KOPT-K1 (cell line): ENCODE measurements around the gene CHCHD6.

Experiments used
- H3K27ac ChIP-seq: fragments of 200-600 bp; sonication (generic); 2 replicates; pipeline ENCODE4 v1.5.1; 2016; ENCODE audit warnings: antibody characterized with exemption, mild to moderate bottlenecking, low read depth, low read length; ENCODE audit not compliant: poor library complexity, severe bottlenecking
- H3K36me3 ChIP-seq: fragments of 200-600 bp; sonication (generic); 2 replicates; pipeline ENCODE4 v1.5.1; 2017; ENCODE audit warnings: antibody characterized with exemption, mild to moderate bottlenecking, low read length, moderate library complexity; ENCODE audit not compliant: insufficient read depth
- H3K9me3 ChIP-seq: fragments of 200-600 bp; sonication (generic); 2 replicates; pipeline ENCODE4 v1.5.1; 2017; ENCODE audit warnings: antibody characterized with exemption, low read length, mild to moderate bottlenecking; ENCODE audit not compliant: insufficient read depth, poor library complexity, severe bottlenecking

Gene CHCHD6

DNA sequence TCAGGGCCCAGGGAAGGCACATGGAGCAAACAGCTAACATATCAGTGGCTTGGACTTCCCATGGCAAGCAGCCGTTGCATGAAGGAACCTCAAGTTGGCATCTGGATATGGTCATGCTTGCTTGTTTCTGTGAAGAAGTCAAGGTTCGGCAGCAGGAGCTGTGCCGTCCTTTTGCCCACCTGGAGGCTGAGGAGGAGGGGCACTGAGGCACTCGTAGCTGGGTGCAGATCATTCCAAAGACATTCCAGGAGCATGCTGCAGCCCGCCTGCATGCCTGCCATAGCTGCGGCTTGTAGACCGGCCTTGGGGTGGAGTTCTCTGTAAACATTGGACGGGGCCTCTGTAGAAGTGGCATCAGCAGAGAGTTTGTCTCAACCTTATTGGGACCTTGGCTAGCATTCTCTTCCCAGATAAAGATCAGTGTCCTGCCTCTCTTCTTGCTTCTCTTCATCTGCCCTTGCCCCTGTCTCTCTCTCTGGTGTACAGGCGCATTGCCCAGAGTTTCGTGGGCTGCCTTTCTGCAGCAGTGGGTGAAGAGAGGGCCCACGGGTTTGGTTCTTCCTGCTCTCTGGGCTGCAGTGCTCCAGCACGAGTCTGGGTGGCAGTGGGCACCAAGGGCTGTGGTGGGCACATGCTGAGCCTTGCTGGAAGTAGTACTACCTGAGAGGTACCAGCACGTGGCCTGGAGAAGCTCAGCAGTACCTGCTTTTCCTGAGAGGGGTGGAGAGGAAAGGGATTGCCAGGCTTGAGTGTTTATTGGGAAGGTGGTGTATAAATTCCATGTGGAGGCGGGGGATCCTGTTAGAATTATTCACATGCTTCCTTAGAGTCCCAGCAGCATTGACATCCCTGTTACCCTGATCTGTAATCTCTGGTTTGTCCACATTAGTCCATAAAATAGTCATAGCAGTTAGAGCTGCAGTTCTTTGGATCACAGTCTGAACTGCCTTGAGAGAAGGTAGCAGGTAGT, 49.4 kb downstream of the CHCHD6 start:
- Histone ChIP-seq H3K36me3 (no peaks in the 10 kb centered on the region), H3K27ac (no peak overlapping the region), H3K9me3 (no peaks in the 10 kb centered on the region)

DNA sequence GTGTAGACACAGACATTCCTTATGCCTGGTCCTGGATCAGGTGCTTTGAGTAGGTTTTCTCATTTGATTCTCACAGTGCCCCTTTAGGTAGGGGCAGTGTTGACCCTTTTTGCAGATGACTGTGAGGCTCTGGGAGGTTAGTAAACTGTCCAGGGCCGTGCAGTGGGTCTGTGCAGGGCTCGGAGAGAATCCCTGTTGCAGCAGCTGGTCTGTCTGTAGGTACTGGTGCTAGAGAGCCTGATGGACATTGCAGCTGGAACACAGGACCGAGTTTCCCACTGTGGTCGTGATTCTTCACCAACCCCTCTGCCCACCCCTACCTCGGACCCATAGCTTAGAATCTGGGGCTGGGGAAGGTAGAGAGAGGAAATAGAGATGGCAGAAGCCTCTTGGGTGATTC, 51.8 kb downstream of the CHCHD6 start:
- Histone ChIP-seq H3K27ac (no peak overlapping the region), H3K36me3 (no peaks in the 10 kb centered on the region), H3K9me3 (no peaks in the 10 kb centered on the region)

DNA sequence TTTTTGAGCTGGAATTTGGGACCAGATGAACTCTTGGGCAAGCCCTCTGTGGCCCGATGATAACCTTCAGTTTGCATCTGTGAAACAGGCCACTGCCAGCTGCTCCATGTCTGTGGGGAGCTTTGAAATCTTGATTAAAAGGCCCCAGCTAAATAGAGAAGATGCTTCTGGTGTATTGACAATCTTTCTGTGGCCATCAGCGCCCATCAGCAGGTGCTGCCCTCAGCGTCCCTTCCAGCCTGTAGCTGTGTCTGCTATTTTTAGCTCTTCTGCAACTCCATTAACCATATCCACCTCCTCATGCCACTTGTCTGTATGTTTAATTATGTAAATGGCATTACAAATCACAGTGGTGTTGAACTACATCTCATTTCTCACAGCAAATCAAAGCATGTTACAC, 54.0 kb downstream of the CHCHD6 start:
- no peaks in the 10 kb centered on the region for H3K9me3 ChIP-seq
- no peak overlapping the region for H3K27ac ChIP-seq
- no peaks in the 10 kb centered on the region for H3K36me3 ChIP-seq

DNA sequence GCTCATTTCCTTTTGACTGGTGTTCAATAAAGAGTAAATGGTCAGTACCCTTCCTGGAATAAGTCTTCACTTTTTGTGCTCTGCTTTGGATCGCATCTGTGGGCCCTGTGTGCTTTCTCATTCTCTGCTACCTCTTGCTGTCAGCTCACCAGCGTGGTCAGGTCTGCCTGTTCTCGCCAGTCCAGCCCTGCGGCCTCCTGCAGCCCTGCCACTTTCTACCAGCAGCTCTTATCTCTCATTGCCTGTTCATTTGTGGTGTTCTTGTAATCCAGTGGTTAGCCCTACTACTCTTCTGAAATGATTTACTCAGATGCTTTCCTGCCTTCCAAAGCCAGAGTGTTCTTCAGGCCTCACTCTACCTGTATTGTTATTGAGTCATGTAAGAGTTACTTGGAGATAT, 54.8 kb downstream of the CHCHD6 start:
- H3K27ac ChIP-seq, result no peak overlapping the region

DNA sequence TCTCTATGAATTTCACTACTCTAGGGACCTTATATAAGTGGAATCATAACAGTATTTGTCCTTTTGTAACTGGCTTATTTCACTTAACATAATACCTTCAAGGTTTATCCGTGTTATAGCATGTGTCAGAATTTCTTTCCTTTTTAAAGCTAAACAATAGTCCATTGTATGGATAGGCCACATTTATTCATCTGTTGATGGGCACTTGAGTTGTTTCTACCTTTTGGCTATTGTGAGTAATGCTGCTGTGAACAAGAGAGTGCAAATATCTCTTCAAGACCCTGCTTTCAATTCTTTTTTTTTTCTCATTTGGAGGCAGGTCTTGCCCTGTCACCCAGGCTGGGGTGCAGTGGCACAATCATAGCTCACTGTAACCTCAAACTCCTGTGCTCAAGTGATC, 56.5 kb downstream of the CHCHD6 start:
- Histone ChIP-seq H3K9me3 (no peaks in the 10 kb centered on the region), H3K36me3 (peaks cover 5% of the 10 kb centered on the region; the same call in 1 of the 2 replicates)

More for the DNA sequence above, 54.8 kb downstream of the CHCHD6 start:
- no peaks in the 10 kb centered on the region for H3K36me3 ChIP-seq
- H3K9me3 ChIP-seq, result no peaks in the 10 kb centered on the region

DNA sequence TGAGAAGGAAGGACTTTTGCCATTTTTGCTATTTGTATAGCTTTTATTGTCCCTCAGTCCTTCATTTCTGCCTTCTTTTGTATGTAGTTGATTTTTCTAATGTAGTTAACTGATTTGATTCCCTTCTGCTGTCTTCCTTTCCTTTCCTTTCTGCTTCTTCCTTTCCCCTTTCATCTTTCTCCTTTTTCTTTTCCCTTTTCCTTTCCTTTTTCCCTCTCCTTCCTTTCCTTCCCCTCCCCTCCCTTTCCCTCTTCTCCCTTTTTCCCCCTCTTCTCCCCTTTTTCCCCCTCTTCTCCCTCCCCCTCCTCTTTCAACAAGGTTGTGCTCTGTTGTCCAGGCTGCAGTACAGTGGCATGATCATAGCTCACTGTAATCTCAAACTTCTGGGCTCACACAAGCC, 59.0 kb downstream of the CHCHD6 start:
- no peak overlapping the region for H3K27ac ChIP-seq
- H3K9me3 ChIP-seq, result peaks cover 10% of the 10 kb centered on the region
- H3K36me3 ChIP-seq, result peaks cover 5% of the 10 kb centered on the region; the same call in 1 of the 2 replicates

More for the DNA sequence above, 56.5 kb downstream of the CHCHD6 start:
- no peak overlapping the region for H3K27ac ChIP-seq

DNA sequence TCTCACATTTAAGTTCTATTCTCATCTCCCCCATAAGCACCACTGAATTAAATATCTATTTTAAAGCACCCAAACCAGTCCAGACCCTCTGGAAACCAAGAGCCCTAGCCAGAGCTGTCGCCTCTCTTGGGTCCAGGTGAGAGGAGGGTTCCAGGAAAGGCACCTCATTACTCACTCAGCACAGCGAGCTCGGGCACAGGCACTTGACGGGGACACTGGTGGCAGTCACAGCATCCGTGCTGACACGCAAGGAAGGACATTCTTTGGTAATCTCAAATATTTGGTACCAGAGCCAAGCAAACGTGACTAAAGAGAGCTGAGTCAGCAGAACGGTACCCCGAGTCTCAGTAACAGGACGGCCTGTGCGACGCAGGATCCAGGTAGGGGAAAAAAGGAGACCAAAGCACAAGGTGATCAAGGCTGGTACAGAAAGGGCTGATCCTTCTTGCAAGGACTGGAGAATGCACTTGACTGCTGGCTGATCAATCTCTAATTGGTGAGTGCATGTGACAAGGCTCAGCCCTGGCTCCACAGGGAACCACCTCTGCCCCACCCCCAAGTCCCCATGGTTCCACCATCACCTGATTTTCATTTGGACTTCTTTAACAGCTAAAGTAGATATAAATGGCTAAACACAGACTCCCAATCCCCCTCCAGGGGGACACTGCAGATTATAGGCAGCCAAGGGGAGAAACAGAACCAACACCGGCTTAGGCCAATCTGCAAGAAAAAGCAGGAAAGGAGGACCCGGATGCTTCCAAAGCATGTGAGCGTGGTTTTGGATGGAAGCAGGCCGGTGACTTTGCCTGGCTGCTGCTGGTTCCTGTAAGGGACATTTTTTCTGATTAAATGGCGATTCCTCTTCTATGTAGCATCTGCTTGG, 61.4 kb downstream of the CHCHD6 start:
- Histone ChIP-seq H3K9me3 (peaks cover 23% of the 10 kb centered on the region), H3K27ac (no peak overlapping the region), H3K36me3 (peaks cover 5% of the 10 kb centered on the region; the same call in 1 of the 2 replicates)

DNA sequence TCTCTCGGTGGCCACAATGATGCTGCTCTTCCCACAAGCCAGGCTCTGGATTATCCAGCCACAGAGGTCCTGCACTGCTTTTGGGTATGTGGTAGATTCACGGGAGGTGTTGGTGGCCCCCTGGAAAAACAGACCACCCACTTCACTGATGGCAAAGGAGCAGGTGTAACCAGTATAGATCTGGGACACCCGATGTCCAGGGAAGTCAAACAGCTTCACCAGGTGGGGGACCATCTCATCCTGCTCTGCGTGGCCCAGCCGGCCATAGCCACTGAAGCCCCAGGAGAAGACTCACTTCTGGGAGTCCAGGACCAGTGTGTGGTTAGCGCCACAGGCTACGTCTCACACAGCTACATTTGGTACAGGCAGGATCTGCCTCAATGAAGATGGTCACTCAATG, 62.6 kb downstream of the CHCHD6 start:
- H3K9me3 ChIP-seq, result peaks cover 33% of the 10 kb centered on the region
- peaks cover 5% of the 10 kb centered on the region; the same call in 1 of the 2 replicates for H3K36me3 ChIP-seq
- no peak overlapping the region for H3K27ac ChIP-seq

DNA sequence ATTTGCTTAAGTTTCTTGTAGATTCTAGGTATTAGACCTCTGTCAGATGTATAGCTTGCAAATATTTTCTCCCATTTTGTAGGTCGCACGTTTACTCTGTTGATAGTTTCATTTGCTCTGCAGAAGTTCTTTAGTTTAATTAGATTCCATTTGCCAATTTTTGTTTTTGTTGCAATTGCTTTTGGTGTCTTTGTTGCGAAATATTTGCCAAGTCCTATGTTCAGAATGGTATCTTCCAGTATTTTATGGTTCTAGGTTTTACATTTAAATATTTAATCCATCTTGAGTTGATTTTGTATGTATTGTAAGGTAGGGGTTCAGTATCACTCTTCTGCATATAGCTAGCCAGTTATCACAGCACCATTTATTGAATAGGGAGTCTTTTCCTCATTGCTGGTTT, 64.9 kb downstream of the CHCHD6 start:
- Histone ChIP-seq H3K27ac (no peak overlapping the region), H3K36me3 (peaks cover 5% of the 10 kb centered on the region; the same call in 1 of the 2 replicates), H3K9me3 (peaks cover 52% of the 10 kb centered on the region)

DNA sequence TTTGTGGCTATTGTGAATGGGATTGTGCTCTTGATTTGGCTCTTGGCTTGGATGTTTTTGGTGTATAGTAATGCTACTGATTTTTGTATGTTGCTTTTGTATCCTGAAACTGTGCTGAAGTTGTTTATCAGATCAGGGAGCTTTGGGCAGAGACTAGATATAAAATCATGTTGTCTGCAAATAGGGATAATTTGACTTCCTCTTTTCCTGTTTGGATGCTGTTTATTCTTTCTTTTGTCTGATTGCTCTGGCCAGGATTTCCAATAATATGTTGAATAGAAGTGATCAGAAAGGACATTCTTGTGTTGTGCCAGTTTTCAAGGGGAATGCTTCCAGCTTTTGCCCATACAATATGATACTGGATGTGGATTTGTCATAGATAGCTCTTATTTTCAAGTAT, 66.1 kb downstream of the CHCHD6 start:
- Histone ChIP-seq H3K27ac (no peak overlapping the region), H3K9me3 (peaks cover 52% of the 10 kb centered on the region), H3K36me3 (peaks cover 5% of the 10 kb centered on the region; the same call in 1 of the 2 replicates)

DNA sequence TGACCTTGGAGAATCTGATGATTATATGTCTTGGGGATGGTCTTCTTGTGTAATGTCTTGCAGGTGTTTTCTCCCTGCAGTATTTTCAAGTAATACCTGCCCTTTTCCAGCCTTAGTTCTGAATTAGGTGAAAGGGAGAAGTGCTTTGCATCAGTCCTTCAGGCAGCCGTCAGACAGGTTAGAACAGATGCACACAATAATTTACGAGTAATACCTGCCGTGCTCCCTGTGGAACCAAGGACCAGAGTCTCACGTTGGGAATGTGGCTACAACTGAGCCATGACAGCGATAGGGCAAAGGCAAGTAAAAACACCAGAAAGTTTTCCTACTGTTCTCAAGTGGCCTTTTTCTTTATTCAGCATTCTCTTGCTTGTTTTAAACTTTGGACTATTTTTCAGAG, 69.1 kb downstream of the CHCHD6 start:
- no peaks in the 10 kb centered on the region for H3K36me3 ChIP-seq
- H3K9me3 ChIP-seq, result peaks cover 41% of the 10 kb centered on the region
- no peak overlapping the region for H3K27ac ChIP-seq

DNA sequence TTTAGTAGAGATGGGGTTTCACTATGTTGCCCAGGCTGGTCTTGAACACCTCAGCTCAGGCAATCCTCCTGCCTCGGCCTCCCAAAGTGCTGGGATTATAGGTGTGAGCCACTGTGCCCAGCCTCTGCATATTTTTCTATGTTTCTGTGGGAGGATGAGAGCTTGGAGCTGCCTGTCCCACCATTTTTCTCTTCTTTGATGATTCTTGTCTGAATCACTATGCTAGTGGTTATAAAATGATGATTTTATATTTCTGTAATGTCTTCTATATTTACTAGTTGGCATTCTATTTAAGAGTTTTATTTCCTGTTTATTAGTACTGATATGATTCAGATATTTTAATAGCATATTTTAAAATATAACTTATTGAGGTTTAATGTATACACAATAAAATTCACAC, 69.7 kb downstream of the CHCHD6 start:
- no peak overlapping the region for H3K27ac ChIP-seq

DNA sequence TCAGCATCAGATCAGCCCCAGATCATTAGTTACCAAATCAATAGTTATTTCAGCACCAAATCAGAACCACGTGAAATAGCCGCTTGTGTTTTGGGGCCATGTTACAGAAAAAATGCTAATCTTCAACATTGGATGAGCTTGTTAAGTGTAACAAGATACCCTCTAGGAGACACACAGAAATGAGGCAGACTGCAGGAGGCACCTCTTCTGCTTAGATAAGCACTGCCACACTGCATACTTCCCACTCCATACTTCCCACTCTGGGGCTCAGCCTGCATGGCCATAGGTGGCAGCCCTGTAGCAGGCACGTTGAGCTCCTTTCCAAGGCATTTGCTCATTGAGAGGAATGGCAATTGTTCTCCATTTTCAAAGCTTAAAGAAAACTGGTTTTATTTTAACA, 73.3 kb downstream of the CHCHD6 start:
- no peak overlapping the region for H3K27ac ChIP-seq
- H3K36me3 ChIP-seq, result no peaks in the 10 kb centered on the region
- H3K9me3 ChIP-seq, result peaks cover 11% of the 10 kb centered on the region

More for the DNA sequence above, 69.7 kb downstream of the CHCHD6 start:
- H3K9me3 ChIP-seq, result peaks cover 40% of the 10 kb centered on the region
- no peaks in the 10 kb centered on the region for H3K36me3 ChIP-seq

DNA sequence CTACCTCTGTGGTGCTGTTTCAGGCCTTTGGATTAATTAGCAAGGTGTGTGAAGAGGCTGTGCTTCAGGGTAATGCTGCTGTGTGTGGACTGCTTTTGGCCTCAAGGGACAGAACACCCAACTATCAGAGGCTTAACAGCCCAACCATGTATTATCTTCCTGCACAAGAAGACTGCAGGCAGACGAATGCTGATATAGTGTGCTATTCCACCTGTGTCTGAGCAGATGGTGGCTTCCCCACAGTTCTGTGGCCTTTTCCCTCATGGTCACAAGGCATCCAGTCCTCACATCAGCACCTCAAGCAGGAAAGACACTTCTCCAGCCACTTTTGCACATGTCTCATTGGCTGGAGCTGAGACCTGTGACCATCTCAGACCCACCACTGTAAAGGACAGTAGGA, 76.6 kb downstream of the CHCHD6 start:
- Histone ChIP-seq H3K9me3 (no peaks in the 10 kb centered on the region), H3K27ac (no peak overlapping the region), H3K36me3 (no peaks in the 10 kb centered on the region; the same call in 1 of the 2 replicates)

DNA sequence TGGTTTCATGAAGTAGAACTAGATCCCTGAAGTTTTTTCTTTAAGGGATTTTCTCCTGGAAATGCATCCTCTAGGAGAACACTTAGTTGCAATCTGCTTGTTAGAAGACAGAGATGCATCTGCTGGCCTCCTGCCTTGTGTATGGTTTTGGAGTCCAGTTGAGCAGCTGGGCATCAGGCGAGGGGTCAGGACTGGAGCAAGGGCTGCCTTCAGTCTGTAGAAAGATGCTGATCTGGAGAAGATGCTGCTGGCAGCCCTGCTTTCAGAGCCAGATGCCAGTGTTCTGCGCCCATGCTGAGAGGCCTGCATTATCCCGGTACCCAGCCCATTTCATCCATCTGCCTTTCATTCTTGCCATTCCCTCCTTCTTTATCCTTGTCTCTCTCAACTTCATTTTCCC, 77.4 kb downstream of the CHCHD6 start:
- H3K27ac ChIP-seq, result no peak overlapping the region
- no peaks in the 10 kb centered on the region for H3K9me3 ChIP-seq
- H3K36me3 ChIP-seq, result no peaks in the 10 kb centered on the region; the same call in 1 of the 2 replicates
